ENCODE measurements around the gene TMEM8B. TPM values are rescaled to one million over a fixed set of nuclear protein-coding genes. Genes with fewer than 3 reads are reported as not detected.
A peak's percentile ranks its signal among the peaks of the same experiment; 100 is the strongest.

TMEM8B gene
- total and polyA plus RNA-seq, 10 donors: 2.9 to 9.8 (median 6.2) TPM

DNA sequence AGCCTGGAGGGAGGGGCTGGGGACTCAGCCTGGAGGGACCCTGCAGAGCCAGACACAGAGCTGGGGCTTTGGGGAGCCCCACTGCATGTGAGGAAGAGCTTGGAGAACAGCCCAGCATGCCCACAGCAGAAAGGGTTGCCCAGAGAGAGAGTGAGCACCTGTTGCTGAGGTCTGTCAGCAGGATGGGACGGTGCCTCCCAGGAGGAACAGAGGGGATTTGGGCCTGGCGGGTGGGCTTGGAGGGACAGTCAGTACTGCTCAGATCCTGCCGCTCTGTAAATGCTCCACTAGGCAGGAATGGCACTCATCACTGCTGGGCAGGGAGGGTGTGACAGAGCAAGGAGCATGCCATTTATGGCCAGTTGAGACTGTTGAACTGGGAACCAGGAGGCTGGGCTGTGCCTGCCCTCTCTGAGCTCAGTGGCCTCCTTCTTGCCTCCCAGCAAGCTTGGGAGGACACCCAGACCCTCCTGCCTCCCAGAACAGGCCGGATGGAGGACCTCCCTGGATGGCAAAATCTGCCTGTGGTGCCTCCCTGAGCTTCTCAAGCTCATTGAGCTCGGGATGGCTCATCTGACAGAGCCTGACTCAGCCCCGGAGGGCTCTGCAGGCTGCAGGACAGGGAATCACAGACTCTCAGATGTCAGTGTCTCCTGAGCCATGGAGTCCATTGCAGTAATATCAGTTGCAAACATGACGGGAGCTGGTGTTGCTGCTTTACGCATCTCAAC lies 76.2 kb downstream of the TMEM8B start:
- WGBS, 5 donors: 67 to 85% (median 75%) methylated on average over 5 to 8 of the region's 8 CpGs
- H3K4me1 ChIP-seq: peaks cover 54 to 76% (median 70%) of the 10 kb centered on the region in 6 donors
- H3K4me3 ChIP-seq: no peak overlapping the region
- no peaks in the 10 kb centered on the region for H3K36me3 ChIP-seq
- no peaks in the 10 kb centered on the region for H3K9me3 ChIP-seq
- TF ChIP-seq CTCF (IDR thresholded peaks at IDR 0.05 in 8 of 11, conservative IDR thresholded peaks at IDR 0.05 in 3 of 11) (no peak), POLR2A (IDR thresholded peaks at IDR 0.05) (no peak)
- peak overlapping the region in 7 of 8 donors; percentile 58 to 82 (median 77) for H3K27ac ChIP-seq
- no peak for DNase-seq
- peaks cover 0 to 21% (median 0%) of the 10 kb centered on the region in 7 donors for H3K27me3 ChIP-seq (replicated peaks in 1 of 7)
- intact Hi-C loops (cut with DNase I; ENCODE audit: low total_unique reads): loop anchor here (10.0 kb wide), 1 partner anchor 120 kb away; no protein-coding TSS in a partner anchor

- H3K4me3 ChIP-seq: no peak within 1 kb of the TSS
- no peak for TF ChIP-seq CTCF (IDR thresholded peaks at IDR 0.05 in 8 of 11, conservative IDR thresholded peaks at IDR 0.05 in 3 of 11)
- peak; percentile 56 to 75 (median 66) for TF ChIP-seq POLR2AphosphoS5 (IDR thresholded peaks at IDR 0.05)
- H3K9me3 ChIP-seq: no peaks in the 10 kb centered on the region
- WGBS, 5 donors: 62 to 76% (median 71%) methylated on average over 27 to 29 of the region's 30 CpGs
- DNase-seq: peak; percentile 88
- H3K4me1 ChIP-seq: peaks cover 57 to 85% (median 79%) of the 10 kb centered on the region in 6 donors
- H3K27ac ChIP-seq: peak within 1 kb of the TSS; percentile 54 to 82 (median 78)
- intact Hi-C loops (cut with DNase I; ENCODE audit: low total_unique reads): loop anchor here (10.0 kb wide), 1 partner anchor 119 kb away; no protein-coding TSS in a partner anchor
- H3K36me3 ChIP-seq: no peaks in the 10 kb centered on the region
- peaks cover 0 to 19% (median 0%) of the 10 kb centered on the region in 7 donors for H3K27me3 ChIP-seq (replicated peaks in 1 of 7)
Measured at GRCh38 chr9:35905912-35906679, 77.1 kb downstream of the TMEM8B start, which contains the start of gene HRCT1. Gene HRCT1 (plus strand): TSS chr9:35906202. CDS start chr9:35906288, 86 bp downstream.

DNA sequence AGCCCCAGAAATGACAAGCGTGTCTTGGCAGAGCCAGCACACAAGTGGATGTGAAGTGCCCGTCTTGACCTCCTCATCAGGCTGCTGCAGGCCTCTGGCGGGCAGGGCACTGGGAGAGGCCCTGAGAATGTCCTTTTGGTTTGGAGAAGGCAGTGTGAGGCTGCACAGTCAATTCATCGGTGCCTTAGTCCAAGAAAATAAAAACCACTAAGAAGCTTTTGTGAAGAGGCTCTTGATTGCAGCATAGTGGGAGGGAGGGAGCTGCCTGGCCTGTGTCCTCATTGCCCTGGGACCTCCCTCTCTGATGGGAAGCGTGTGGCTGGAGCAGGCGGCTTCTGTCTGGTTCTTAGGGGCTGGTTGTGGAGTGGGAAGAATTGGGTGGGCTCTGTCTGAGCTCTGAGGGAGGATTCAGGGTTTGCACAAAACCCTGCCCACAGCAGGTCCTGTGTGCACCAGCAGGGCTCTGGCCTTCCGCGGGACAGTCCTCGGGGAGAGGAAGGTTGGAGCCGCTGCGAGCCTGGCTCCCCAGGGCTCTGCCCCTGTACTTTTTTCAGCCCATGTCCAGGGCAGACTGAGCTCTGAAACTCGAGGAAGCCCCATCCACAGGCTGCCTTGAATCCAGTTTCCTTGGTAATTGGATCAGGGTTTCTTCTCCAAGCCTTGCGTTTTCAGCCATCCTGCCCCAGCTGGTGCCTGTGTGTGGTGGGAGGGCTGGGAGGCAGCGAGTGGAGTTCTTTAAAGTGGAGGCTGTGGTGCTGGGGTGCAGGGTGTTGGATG lies 78.1 kb downstream of the TMEM8B start:
- intact Hi-C loops (cut with DNase I; ENCODE audit: low total_unique reads): loop anchor here (10.0 kb wide), 1 partner anchor 118 kb away; no protein-coding TSS in a partner anchor
- Histone ChIP-seq H3K27me3 (replicated peaks in 1 of 7) (peaks cover 0 to 12% (median 0%) of the 10 kb centered on the region in 7 donors), H3K4me1 (peaks cover 57 to 95% (median 86%) of the 10 kb centered on the region in 6 donors), H3K27ac (peak overlapping the region; percentile 54 to 82 (median 78)), H3K36me3 (no peaks in the 10 kb centered on the region), H3K9me3 (no peaks in the 10 kb centered on the region), H3K4me3 (no peak overlapping the region)
- DNase-seq: no peak
- TF ChIP-seq POLR2AphosphoS5 (IDR thresholded peaks at IDR 0.05): peak; percentile 31 to 64 (median 37)
- TF ChIP-seq CTCF (IDR thresholded peaks at IDR 0.05 in 8 of 11, conservative IDR thresholded peaks at IDR 0.05 in 3 of 11): no peak
- no peak for TF ChIP-seq POLR2A (IDR thresholded peaks at IDR 0.05)
- WGBS, 5 donors: 60 to 76% (median 71%) methylated on average over 13 to 14 of the region's 14 CpGs
